ENCODE measurements around the gene SULF2. TPM values are rescaled to one million over a fixed set of nuclear protein-coding genes. Genes with fewer than 3 reads are reported as not detected.

The SULF2 gene
- total RNA-seq, 1 donor from 2014 or later: 97.8 TPM

DNA sequence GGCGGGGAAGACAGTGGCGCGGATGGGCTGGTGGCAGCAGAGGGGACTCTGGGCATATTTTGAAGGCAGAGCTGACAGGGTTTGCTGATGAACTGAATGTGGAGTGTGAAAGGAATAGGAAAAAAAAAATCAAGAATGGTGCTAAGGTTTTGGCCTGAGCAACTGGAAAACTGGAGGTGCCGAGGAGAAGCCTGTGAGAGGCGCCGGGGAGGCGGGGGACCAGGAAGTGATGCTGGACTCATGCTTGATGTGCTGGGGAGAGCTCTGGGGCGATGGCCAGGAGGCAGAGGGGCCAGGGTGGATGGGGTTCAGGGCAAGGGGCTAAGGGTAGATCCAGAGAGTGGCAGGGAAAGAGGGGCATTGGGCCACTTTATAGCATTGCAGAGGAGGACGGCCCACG is 55.8 kb downstream of the SULF2 start:
- Mint-ChIP-seq H3K4me3 (ENCODE audit: unreplicated experiment) (no peak overlapping the region), H3K27me3 (ENCODE audit: unreplicated experiment) (peaks cover 3% of the 10 kb centered on the region), H3K9me3 (ENCODE audit: unreplicated experiment) (peaks cover 5% of the 10 kb centered on the region), H3K36me3 (ENCODE audit: unreplicated experiment) (peaks cover 4% of the 10 kb centered on the region), H3K4me1 (ENCODE audit: low read depth, unreplicated experiment) (peaks cover 11% of the 10 kb centered on the region), H3K27ac (ENCODE audit: unreplicated experiment) (no peak overlapping the region)
- no peak for DNase-seq
- TF ChIP-seq, protein P1, sequence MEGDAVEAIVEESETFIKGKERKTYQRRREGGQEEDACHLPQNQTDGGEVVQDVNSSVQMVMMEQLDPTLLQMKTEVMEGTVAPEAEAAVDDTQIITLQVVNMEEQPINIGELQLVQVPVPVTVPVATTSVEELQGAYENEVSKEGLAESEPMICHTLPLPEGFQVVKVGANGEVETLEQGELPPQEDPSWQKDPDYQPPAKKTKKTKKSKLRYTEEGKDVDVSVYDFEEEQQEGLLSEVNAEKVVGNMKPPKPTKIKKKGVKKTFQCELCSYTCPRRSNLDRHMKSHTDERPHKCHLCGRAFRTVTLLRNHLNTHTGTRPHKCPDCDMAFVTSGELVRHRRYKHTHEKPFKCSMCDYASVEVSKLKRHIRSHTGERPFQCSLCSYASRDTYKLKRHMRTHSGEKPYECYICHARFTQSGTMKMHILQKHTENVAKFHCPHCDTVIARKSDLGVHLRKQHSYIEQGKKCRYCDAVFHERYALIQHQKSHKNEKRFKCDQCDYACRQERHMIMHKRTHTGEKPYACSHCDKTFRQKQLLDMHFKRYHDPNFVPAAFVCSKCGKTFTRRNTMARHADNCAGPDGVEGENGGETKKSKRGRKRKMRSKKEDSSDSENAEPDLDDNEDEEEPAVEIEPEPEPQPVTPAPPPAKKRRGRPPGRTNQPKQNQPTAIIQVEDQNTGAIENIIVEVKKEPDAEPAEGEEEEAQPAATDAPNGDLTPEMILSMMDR (IDR thresholded peaks at IDR 0.05; ENCODE audit: partially characterized antibody, unreplicated experiment): no peak

DNA sequence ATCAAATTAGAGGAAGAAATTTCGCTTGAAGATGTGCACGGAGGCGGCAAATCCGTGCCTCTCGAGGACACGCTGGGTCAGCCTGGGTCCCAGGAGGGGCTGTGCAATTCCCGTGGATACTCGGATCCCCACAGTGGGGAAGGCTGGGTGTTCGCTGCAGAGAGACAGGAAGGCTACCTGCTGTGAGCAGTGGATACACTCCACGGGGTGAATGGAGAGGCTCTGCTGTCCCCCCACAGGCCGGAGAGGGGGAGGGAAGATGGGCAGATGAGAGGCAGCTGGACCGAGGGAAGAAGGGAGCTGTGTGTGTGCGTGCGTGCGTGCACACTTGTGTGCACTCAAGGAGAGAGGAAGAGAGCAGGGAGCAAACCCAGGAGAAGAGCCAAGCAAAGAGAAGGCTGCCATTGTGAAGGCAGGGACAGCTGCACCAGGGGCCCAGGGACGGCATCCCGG is 57.3 kb downstream of the SULF2 start:
- H3K36me3 Mint-ChIP-seq (ENCODE audit: unreplicated experiment): peaks cover 4% of the 10 kb centered on the region
- no peak for DNase-seq
- H3K9me3 Mint-ChIP-seq (ENCODE audit: unreplicated experiment): peaks cover 5% of the 10 kb centered on the region
- H3K27ac Mint-ChIP-seq (ENCODE audit: unreplicated experiment): peak overlapping the region; percentile 49
- peak overlapping the region; percentile 55 for H3K4me3 Mint-ChIP-seq (ENCODE audit: unreplicated experiment)
- peaks cover 3% of the 10 kb centered on the region for H3K27me3 Mint-ChIP-seq (ENCODE audit: unreplicated experiment)
- TF ChIP-seq, protein P1 (IDR thresholded peaks at IDR 0.05; ENCODE audit: partially characterized antibody, unreplicated experiment): no peak
- peaks cover 13% of the 10 kb centered on the region for H3K4me1 Mint-ChIP-seq (ENCODE audit: low read depth, unreplicated experiment)

DNA sequence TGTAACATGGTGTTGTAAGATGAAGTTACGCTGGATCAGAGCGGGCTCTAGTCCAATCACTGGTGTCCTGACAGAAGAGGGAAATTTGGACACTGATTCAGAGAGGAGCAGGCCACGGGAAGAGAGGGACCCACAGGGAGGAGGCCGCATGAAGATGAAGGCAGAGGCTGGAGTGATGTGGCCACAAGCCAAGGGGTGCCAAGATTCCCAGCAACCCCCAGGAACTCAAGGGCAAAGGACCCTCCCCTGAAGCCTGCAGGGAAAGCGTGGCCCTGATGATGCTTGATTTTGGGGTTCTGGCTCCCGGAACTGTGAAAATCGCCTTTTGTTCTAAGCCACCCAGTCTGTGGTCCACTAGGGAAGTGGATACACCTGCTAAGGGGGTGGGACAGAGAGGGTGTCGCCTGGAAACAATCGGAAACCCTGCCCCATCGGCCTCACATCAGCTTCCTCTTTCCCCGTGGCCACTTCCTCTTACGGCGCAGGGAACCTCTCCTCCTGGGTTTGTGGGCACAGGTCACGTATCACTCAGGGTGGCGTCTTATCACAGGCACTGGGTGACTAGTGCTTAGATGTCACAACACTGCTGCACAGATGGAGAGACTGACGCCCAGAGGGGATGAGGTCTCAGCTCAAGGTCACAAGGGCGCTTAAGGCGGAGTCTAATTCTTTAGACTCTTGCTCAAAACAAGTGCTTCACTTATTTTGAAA is 58.0 kb downstream of the SULF2 start:
- Mint-ChIP-seq H3K36me3 (ENCODE audit: unreplicated experiment) (peaks cover 5% of the 10 kb centered on the region), H3K27ac (ENCODE audit: unreplicated experiment) (peak overlapping the region; percentile 49), H3K4me3 (ENCODE audit: unreplicated experiment) (peak overlapping the region; percentile 55), H3K9me3 (ENCODE audit: unreplicated experiment) (peaks cover 5% of the 10 kb centered on the region), H3K27me3 (ENCODE audit: unreplicated experiment) (peaks cover 3% of the 10 kb centered on the region), H3K4me1 (ENCODE audit: low read depth, unreplicated experiment) (peaks cover 13% of the 10 kb centered on the region)
- TF ChIP-seq, protein P1 (IDR thresholded peaks at IDR 0.05; ENCODE audit: partially characterized antibody, unreplicated experiment): no peak
- DNase-seq: no peak

DNA sequence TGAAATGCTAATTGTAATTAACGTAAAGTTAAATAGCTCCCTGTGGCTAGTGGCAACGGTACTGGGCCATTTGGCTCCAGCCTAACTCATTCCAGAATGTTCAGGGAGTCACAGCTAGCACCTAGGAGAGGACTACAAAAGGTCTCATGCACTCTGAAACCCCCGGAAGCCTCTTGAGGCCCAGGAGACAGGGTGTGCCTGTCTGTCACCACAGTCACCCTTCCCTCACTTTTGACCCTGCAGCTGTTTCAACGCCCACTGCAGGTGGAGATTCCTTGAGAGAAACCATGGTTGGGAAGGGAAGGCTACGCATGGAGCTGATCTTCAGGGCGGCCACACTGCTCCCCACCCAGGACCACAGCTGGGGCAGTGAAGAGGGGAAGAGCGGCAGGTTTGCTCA is 58.6 kb downstream of the SULF2 start:
- Mint-ChIP-seq H3K9me3 (ENCODE audit: unreplicated experiment) (peaks cover 5% of the 10 kb centered on the region), H3K4me3 (ENCODE audit: unreplicated experiment) (no peak overlapping the region), H3K27ac (ENCODE audit: unreplicated experiment) (no peak overlapping the region), H3K27me3 (ENCODE audit: unreplicated experiment) (peaks cover 3% of the 10 kb centered on the region), H3K4me1 (ENCODE audit: low read depth, unreplicated experiment) (peaks cover 13% of the 10 kb centered on the region), H3K36me3 (ENCODE audit: unreplicated experiment) (peaks cover 5% of the 10 kb centered on the region)
- no peak for DNase-seq
- TF ChIP-seq, protein P1 (IDR thresholded peaks at IDR 0.05; ENCODE audit: partially characterized antibody, unreplicated experiment): no peak

DNA sequence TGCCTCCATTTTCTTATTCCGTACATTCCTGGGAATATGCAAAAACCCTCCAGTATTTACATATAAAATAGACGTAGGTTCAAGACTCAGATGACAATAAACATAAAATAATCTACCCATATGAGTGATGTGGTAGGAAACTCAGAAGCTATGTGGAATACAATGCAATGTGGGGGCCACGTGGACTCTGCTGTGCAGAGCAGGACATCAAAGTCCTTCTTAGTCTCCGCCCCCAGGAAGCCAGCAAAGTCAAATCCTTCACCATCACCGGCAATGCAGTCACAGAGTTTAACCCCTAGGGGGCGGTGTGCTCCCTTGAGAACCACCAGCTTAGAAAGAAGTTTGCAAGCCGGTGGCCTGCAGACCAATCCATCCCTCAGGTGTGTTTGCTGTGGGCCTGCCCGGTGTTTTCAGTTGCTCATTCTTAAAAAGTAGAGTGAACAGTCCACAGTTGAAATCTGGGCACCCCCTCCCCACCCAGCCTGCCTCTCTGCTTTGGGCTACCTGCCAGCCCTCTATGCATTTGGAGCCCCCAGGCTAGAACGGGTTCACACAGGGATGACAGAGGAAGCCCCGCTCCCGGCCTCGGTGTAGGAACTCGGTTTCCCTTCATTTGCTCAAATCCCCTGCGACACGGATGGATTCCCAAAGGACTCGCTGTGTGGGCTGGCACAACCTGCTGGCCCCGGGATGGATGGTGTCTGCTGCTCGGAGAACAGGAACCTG is 59.9 kb downstream of the SULF2 start:
- H3K4me1 Mint-ChIP-seq (ENCODE audit: low read depth, unreplicated experiment): peaks cover 13% of the 10 kb centered on the region
- H3K4me3 Mint-ChIP-seq (ENCODE audit: unreplicated experiment): no peak overlapping the region
- peaks cover 5% of the 10 kb centered on the region for H3K36me3 Mint-ChIP-seq (ENCODE audit: unreplicated experiment)

More for the DNA sequence above, 59.9 kb downstream of the SULF2 start:
- Mint-ChIP-seq H3K27ac (ENCODE audit: unreplicated experiment) (no peak overlapping the region), H3K27me3 (ENCODE audit: unreplicated experiment) (peaks cover 5% of the 10 kb centered on the region), H3K9me3 (ENCODE audit: unreplicated experiment) (peaks cover 5% of the 10 kb centered on the region)
- peak; percentile 79 for DNase-seq
- TF ChIP-seq, protein P1 (IDR thresholded peaks at IDR 0.05; ENCODE audit: partially characterized antibody, unreplicated experiment): peak; percentile 97
